Fibroblast of mammary gland (primary cell): ENCODE data around the gene ZNF511.

ENCODE experiments used
- DNase-seq: peaks from one replicate; pipeline ENCODE4 v3.0.0-alpha.2; 2010; ENCODE audit warnings: low read depth
- H3K4me3 ChIP-seq: 2 replicates; pipeline ENCODE4 v1.5.1; 2011; ENCODE audit warnings: low read depth, mild to moderate bottlenecking, low read length, moderate library complexity; ENCODE audit not compliant: control insufficient read depth
- TF ChIP-seq, protein P1 (sequence below): conservative IDR thresholded peaks from 2 replicates; pipeline ENCODE4 v1.5.1; 2011; ENCODE audit warnings: low read depth, low read length, inconsistent platforms; ENCODE audit not compliant: control insufficient read depth, insufficient read depth

ZNF511 gene

GRCh38 chr10:133309100-133309719 is 496 bp downstream of the ZNF511 start:
- TF ChIP-seq, protein P1, sequence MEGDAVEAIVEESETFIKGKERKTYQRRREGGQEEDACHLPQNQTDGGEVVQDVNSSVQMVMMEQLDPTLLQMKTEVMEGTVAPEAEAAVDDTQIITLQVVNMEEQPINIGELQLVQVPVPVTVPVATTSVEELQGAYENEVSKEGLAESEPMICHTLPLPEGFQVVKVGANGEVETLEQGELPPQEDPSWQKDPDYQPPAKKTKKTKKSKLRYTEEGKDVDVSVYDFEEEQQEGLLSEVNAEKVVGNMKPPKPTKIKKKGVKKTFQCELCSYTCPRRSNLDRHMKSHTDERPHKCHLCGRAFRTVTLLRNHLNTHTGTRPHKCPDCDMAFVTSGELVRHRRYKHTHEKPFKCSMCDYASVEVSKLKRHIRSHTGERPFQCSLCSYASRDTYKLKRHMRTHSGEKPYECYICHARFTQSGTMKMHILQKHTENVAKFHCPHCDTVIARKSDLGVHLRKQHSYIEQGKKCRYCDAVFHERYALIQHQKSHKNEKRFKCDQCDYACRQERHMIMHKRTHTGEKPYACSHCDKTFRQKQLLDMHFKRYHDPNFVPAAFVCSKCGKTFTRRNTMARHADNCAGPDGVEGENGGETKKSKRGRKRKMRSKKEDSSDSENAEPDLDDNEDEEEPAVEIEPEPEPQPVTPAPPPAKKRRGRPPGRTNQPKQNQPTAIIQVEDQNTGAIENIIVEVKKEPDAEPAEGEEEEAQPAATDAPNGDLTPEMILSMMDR: no peak
- DNase-seq: peak; percentile 85
- peak overlapping the region; percentile 85 for H3K4me3 ChIP-seq

DNA sequence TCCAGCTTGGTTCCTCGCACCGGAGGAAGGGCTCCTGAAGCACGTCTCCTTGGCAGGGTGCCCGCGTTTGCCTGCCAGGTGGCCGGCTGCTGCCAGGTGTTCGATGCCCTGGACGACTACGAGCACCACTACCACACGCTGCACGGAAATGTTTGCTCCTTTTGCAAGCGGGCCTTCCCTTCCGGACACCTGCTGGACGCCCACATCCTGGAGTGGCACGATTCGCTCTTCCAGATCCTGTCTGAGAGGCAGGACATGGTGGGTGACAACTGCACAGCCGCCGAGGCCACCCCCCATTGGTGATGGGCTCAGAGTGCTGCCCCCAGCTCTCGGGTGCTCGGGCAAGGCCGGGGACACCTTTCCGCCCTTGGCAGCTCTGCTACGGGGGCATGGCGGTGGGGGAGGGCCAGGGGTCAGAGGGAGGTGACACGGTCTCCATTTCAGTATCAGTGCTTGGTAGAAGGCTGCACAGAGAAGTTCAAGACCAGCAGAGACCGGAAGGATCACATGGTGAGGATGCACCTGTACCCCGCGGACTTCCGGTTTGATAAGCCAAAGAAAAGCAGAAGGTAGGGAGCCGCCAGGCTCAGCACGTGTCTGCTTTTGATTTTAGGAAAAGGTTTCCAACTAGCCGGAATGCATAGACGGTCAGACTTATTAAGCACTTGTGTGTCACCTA is 1.1 kb downstream of the ZNF511 start:
- DNase-seq: no peak
- TF ChIP-seq, protein P1: no peak
- no peak overlapping the region for H3K4me3 ChIP-seq

DNA sequence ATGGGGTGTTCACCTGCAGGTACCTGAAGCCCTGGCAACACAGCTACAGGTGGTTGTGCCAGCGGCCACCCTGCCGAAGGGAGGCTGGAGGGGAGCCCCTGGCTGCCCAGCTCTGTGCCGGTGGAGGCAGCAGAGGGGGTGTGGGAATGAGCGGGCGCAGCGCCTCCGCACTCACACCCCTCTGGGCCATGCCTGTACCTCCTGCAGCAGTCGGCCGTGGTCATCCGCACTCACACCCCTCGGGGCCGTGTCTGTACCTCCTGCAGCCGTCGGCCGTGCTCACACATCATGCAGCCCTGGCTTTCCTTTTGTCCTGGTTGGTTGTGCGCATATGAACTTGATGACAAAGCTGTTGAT is 1.7 kb downstream of the ZNF511 start:
- DNase-seq: no peak
- no peak overlapping the region for H3K4me3 ChIP-seq
- TF ChIP-seq, protein P1: no peak

DNA sequence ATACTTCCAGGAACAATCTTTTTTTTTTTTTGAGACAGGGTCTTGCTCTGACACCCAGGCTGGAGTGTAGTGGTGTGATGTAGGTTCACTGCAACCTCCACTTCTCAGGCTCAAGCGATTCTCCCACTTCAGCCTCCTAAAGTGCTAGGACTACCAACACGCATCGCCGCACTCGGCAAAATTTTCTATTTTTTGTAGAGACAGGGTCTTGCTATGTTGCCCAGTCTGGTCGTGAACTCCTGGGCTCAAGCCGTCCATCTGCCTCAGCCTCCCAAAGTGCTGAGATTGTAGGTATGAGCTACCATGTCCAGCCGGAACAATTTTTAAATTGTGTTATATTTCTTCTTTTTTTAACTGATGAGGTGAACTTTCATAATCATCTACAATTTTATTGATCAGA is 2.1 kb downstream of the ZNF511 start:
- no peak for DNase-seq
- H3K4me3 ChIP-seq: no peak overlapping the region
- TF ChIP-seq, protein P1: no peak

GRCh38 chr10:133311570-133311969 is 2.9 kb downstream of the ZNF511 start:
- no peak overlapping the region for H3K4me3 ChIP-seq
- TF ChIP-seq, protein P1: no peak
- DNase-seq: no peak

DNA sequence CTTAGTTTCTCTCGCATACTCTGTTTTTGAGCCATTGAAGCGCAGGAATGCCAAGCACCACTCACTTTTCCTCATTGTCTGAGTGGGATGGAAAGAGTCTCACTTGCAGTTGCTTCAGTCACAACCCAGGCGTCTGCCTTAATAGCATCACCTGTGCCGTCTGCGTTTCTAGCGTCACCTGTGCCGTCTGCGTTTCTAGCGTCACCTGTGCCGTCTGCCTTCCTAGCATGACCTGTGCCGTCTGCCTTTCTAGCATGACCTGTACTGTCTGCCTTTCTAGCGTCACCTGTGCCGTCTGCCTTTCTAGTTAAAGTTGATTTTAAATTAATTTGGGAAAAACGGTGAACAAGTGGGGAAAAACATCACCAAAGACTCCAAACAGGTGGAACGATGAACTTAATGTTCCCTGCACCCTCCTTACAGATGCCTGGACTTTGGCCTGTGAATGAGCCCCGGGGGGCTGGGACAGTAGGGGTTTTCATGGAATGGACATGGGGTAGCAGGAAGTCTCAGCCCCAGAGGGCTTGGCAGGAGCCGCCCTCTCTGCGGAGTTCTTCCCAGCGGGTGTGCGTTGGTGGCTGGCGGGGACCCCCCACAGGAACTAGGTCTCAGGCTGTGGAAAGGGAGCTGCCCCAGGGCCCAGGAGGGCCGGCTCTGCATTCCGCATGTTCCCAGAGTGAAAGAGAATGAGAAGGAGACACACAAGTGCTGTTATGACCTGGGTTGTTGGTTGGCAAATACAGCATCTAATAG is 3.5 kb downstream of the ZNF511 start:
- H3K4me3 ChIP-seq: no peak overlapping the region
- no peak for DNase-seq
- TF ChIP-seq, protein P1: no peak
